GM12878 (cell line): ENCODE results near the gene MPP2. TPM values are rescaled to one million over a fixed set of nuclear protein-coding genes. Genes with fewer than 3 reads are reported as not detected.
A peak's percentile ranks its signal among the peaks of the same experiment; 100 is the strongest.

ENCODE experiments used
- ATAC-seq: fragments of 200-7000 bp; cut with Tn5 transposase; 3 replicates; pipeline ENCODE4 v1.9.1; 2020; ENCODE audit warnings: mild to moderate bottlenecking, moderate library complexity
- BruUV-seq: library from RNA; stranded (reverse); fragments of 400-500 nt; replicated peaks from 2 replicates; lab custom pipeline; 2021; lab: Mats Ljungman, UMichigan
- CTCF ChIA-PET: fragments of 300-600 bp; sonication (Branson Sonifier 250); formaldehyde crosslinking; extraction: SDS; loops from one replicate; lab custom pipeline; 2021; ENCODE audit warnings: inconsistent platforms; lab: Yijun Ruan, JAX
- POLR2A ChIA-PET: fragments of 350-600 bp; formaldehyde crosslinking; extraction: SDS; loops from one replicate; lab custom pipeline; 2021; ENCODE audit warnings: inconsistent platforms; lab: Charles Lee
- RAD21 ChIA-PET: fragments of 300-600 bp; sonication (Branson Sonifier 250); formaldehyde crosslinking; loops from one replicate; lab custom pipeline; 2023; ENCODE audit warnings: antibody characterized with exemption; ENCODE audit not compliant: unreplicated experiment; lab: Charles Lee
- SMC1A ChIA-PET: fragments of 300-600 bp; sonication (Branson Sonifier 250); formaldehyde crosslinking; loops from one replicate; lab custom pipeline; 2023; ENCODE audit not compliant: unreplicated experiment, uncharacterized antibody; lab: Charles Lee
- DNase-seq: peaks from one replicate; pipeline ENCODE4 v3.0.0-alpha.2; 2011; ENCODE audit warnings: low read depth, low spot score
- FAIRE-seq: peaks from 3 replicates; lab custom pipeline; 2011; peaks lifted over from hg19 to GRCh38; lab: Jason Lieb, UNC
- H2AFZ ChIP-seq: 2 replicates; pipeline ENCODE4 v1.6.0; 2011; ENCODE audit warnings: low read depth, low read length, control low read depth; ENCODE audit not compliant: control insufficient read depth
- H3K27ac ChIP-seq: 2 replicates; pipeline ENCODE4 v1.5.1; 2011; ENCODE audit warnings: control low read depth; ENCODE audit not compliant: control insufficient read depth, insufficient read depth
- H3K27me3 ChIP-seq, 2 experiments: replicated peaks in 1 of 2; 2 replicates each; pipeline versions ENCODE4 v1.6.0 to v1.6.1; 2011; ENCODE audit warnings: low read length in 1 of 2; ENCODE audit not compliant: control insufficient read depth in 2 of 2, insufficient read depth in 2 of 2
- H3K36me3 ChIP-seq, 2 experiments: 2 replicates each; pipeline ENCODE4 v1.5.1; 2011; ENCODE audit warnings: low read length in 1 of 2; ENCODE audit not compliant: control insufficient read depth in 2 of 2, insufficient read depth in 2 of 2
- H3K4me1 ChIP-seq: 2 replicates; pipeline ENCODE4 v1.6.1; 2011; ENCODE audit warnings: mild to moderate bottlenecking, low read length, moderate library complexity, mixed read lengths; ENCODE audit not compliant: control insufficient read depth, insufficient read depth
- H3K4me2 ChIP-seq: 2 replicates; pipeline ENCODE4 v1.6.0; 2011; ENCODE audit warnings: control low read depth; ENCODE audit not compliant: control insufficient read depth, insufficient read depth
- H3K4me3 ChIP-seq: fragments of 200-600 bp; sonication (generic); 2 replicates; pipeline ENCODE4 v1.5.1; 2016
- H3K79me2 ChIP-seq: 2 replicates; pipeline ENCODE4 v1.6.0; 2011; ENCODE audit warnings: low read length; ENCODE audit not compliant: control insufficient read depth, insufficient read depth
- H3K9ac ChIP-seq: 2 replicates; pipeline ENCODE4 v1.8.0; 2011; ENCODE audit warnings: low read length, control low read depth, mixed read lengths; ENCODE audit not compliant: control insufficient read depth, insufficient read depth
- H3K9me3 ChIP-seq: replicated peaks from 3 replicates; pipeline ENCODE4 v1.5.1; 2011; ENCODE audit warnings: mild to moderate bottlenecking, low read length; ENCODE audit not compliant: control insufficient read depth, insufficient read depth
- H4K20me1 ChIP-seq: 2 replicates; pipeline ENCODE4 v1.6.0; 2011; ENCODE audit not compliant: control insufficient read depth, insufficient read depth
- BRCA1 ChIP-seq: IDR thresholded peaks from 2 replicates; pipeline ENCODE4 v1.6.1; 2011; ENCODE audit warnings: low read depth, low read length, improper control_type of control experiment
- DPF2 ChIP-seq: fragments of 450-650 bp; IDR thresholded peaks from 2 replicates; pipeline ENCODE4 v1.6.1; 2017; ENCODE audit warnings: mild to moderate bottlenecking
- EP300 ChIP-seq, 2 experiments: fragments of 150-350 bp in 1 of 2; IDR thresholded peaks; 2 replicates each; pipeline ENCODE4 v1.6.1; 2011 to 2012; ENCODE audit warnings: low read depth in 2 of 2, low read length in 2 of 2, borderline replicate concordance in 1 of 2, improper control_type of control experiment in 1 of 2, inconsistent platforms in 1 of 2; ENCODE audit not compliant: control insufficient read depth in 1 of 2
- FOXK2 ChIP-seq: fragments of 450-650 bp; IDR thresholded peaks from 2 replicates; pipeline ENCODE4 v1.6.1; 2017; ENCODE audit warnings: mild to moderate bottlenecking, moderate library complexity
- KLF5 ChIP-seq: fragments of 450-650 bp; IDR thresholded peaks from 2 replicates; pipeline ENCODE4 v1.6.1; 2014; ENCODE audit warnings: mild to moderate bottlenecking; ENCODE audit not compliant: partially characterized antibody
- LARP7 ChIP-seq: fragments of 450-650 bp; IDR thresholded peaks from 2 replicates; pipeline ENCODE4 v1.6.1; 2017; ENCODE audit warnings: mild to moderate bottlenecking
- MYC ChIP-seq: IDR thresholded peaks from 2 replicates; pipeline ENCODE4 v1.6.1; 2011; ENCODE audit warnings: mild to moderate bottlenecking, low read length, moderate library complexity, inconsistent platforms; ENCODE audit not compliant: insufficient read depth, insufficient replicate concordance, insufficient read length, severe bottlenecking
- SIX5 ChIP-seq: IDR thresholded peaks from 2 replicates; pipeline ENCODE4 v1.6.1; 2011; ENCODE audit warnings: mild to moderate bottlenecking, low read depth, low read length, moderate library complexity; ENCODE audit not compliant: severe bottlenecking
- TCF3 ChIP-seq: IDR thresholded peaks from 2 replicates; pipeline ENCODE4 v1.6.1; 2012; ENCODE audit warnings: low read depth, mild to moderate bottlenecking, low read length, borderline replicate concordance; ENCODE audit not compliant: insufficient read depth
- YBX1 ChIP-seq: fragments of 450-650 bp; IDR thresholded peaks from 2 replicates; pipeline ENCODE4 v1.6.1; 2016; ENCODE audit warnings: antibody characterized with exemption
- ZNF24 ChIP-seq: fragments of 450-650 bp; IDR thresholded peaks from 2 replicates; pipeline ENCODE4 v1.6.1; 2017; ENCODE audit warnings: antibody characterized with exemption, mild to moderate bottlenecking
- ZNF592 ChIP-seq: fragments of 450-650 bp; IDR thresholded peaks from 2 replicates; pipeline ENCODE4 v1.6.1; 2017; ENCODE audit warnings: mild to moderate bottlenecking, moderate library complexity
- ZSCAN29 ChIP-seq: fragments of 450-650 bp; IDR thresholded peaks from 2 replicates; pipeline ENCODE4 v1.6.1; 2017; ENCODE audit warnings: mild to moderate bottlenecking, moderate library complexity
- WGBS: methylation state at CpG from one replicate; pipeline ENCODE4 v1.1.6; 2016; ENCODE audit warnings: low lambda C conversion rate; ENCODE audit not compliant: insufficient replicate concordance, insufficient coverage; ENCODE audit errors: missing lambda C conversion rate; 5-methylcytosine and 5-hydroxymethylcytosine counted together
- in situ Hi-C: fragments of 300-500 bp; cut with MboI; formaldehyde crosslinking; loops from 9 replicates; pipeline ENCODE4 v1.14.3; 2018; ENCODE audit warnings: mixed read lengths
- intact Hi-C: fragments of 100-400 bp; cut with micrococcal nuclease; formaldehyde crosslinking; loops from one replicate; pipeline ENCODE4 v1.14.2; 2022; ENCODE audit not compliant: unreplicated experiment
- polyA plus RNA-seq, 11 experiments: library from polyadenylated mRNA; depleted of rRNA in 4 of 11; unstranded in 6 of 11; stranded (reverse) in 5 of 11; fragments of >200 nt; fragmentation: Nextera tagmentation in 4 of 11; fragmentation: Illumina TruSeq in 1 of 11; extraction: Ambion mirVana in 4 of 11; extraction: Trizol in 1 of 11; gene quantifications; 1 replicate in 1 of 11; 2 replicates in 10 of 11; pipeline versions ENCODE4 v1.2.1 to v1.2.3, GENCODE V29; 2011 to 2016; ENCODE audit warnings: inconsistent platforms in 2 of 11, missing spikeins in 2 of 11, low read depth in 1 of 11
- total RNA-seq, 4 experiments: library from RNA; depleted of rRNA in 3 of 4; stranded (reverse); fragments of >200 nt in 3 of 4; fragmentation: Illumina TruSeq in 1 of 4; extraction: Trizol in 1 of 4; gene quantifications; 2 replicates each; pipeline versions ENCODE4 v1.2.1 to v1.2.3, GENCODE V29; 2013 to 2021
- TF ChIP-seq, protein P1 (sequence below): fragments of 450-650 bp; IDR thresholded peaks from 2 replicates; pipeline ENCODE4 v1.6.1; 2018; ENCODE audit warnings: borderline replicate concordance, mild to moderate bottlenecking; ENCODE audit not compliant: partially characterized antibody

MPP2 gene
- total and polyA plus RNA-seq, 10 of the 15 experiments (the other 5 are each of a cell fraction or from before 2014, with no cell fraction given): 0.02 to 0.23 (median 0.15) TPM; not detected in 2

DNA sequence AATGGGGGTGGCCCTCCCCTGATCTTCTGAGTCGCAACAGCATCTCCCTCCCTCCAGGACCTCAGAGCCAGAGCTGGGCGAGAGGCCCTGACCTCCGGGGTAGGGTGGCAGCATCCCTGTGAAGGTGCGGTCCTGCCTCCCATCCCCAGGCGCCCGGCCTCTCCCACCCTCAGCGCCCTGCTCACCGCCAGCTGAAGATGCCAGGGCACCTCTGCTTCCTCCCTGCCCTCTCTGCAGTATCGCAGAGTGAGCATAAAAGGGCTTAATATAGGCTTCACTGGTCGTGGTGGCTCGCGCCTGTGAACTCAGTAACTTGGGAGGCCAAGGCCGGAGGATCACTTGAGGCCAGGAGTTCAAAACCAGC lies 10.7 kb upstream of the MPP2 start:
- Histone ChIP-seq H3K27ac (no peak overlapping the region), H3K36me3 (no peaks in the 10 kb centered on the region), H3K4me2 (peak overlapping the region; percentile 89), H3K79me2 (no peaks in the 10 kb centered on the region), H2AFZ (peak overlapping the region; percentile 87; the same call in 1 of the 2 replicates), H3K4me3 (peak overlapping the region; percentile 53), H3K27me3 (no peaks in the 10 kb centered on the region), H3K9ac (no peak overlapping the region), H3K9me3 (no peaks in the 10 kb centered on the region; the same call in 2 of the 3 replicates), H4K20me1 (no peaks in the 10 kb centered on the region), H3K4me1 (peaks cover 8% of the 10 kb centered on the region)
- 49% methylated on average over 13 of the region's 13 CpGs for WGBS
- DNase-seq (no peak), ATAC-seq (no peak), FAIRE-seq (no peak)
- intact Hi-C loops (no loop called here), in situ Hi-C loops (no loop called here)
- BruUV-seq: no TSS peak
- TF ChIP-seq LARP7 (no peak), DPF2 (no peak), ZNF592 (no peak), BRCA1 (no peak), ZSCAN29 (no peak), MYC (no peak), YBX1 (no peak), SIX5 (no peak), KLF5 (no peak), ZNF24 (no peak), FOXK2 (no peak), EP300 (IDR thresholded peaks at IDR 0.05; ENCODE audit: borderline replicate concordance in 1 of 2, control insufficient read depth in 1 of 2, low read depth in 2 of 2, low read length in 2 of 2) (no peak), TCF3 (no peak)
- TF ChIP-seq, protein P1, sequence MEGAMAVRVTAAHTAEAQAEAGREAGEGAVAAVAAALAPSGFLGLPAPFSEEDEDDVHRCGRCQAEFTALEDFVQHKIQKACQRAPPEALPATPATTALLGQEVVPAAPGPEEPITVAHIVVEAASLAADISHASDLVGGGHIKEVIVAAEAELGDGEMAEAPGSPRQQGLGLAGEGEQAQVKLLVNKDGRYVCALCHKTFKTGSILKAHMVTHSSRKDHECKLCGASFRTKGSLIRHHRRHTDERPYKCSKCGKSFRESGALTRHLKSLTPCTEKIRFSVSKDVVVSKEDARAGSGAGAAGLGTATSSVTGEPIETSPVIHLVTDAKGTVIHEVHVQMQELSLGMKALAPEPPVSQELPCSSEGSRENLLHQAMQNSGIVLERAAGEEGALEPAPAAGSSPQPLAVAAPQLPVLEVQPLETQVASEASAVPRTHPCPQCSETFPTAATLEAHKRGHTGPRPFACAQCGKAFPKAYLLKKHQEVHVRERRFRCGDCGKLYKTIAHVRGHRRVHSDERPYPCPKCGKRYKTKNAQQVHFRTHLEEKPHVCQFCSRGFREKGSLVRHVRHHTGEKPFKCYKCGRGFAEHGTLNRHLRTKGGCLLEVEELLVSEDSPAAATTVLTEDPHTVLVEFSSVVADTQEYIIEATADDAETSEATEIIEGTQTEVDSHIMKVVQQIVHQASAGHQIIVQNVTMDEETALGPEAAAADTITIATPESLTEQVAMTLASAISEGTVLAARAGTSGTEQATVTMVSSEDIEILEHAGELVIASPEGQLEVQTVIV: no peak
- CTCF ChIA-PET: no interaction called here
- POLR2A ChIA-PET: no interaction called here
- RAD21 ChIA-PET: no interaction called here
- SMC1A ChIA-PET: no interaction called here
